HEK293 (cell line): ENCODE measurements around the gene RRP7A.
A peak's percentile ranks its signal among the peaks of the same experiment; 100 is the strongest.
"Not testable (repeated sequence)": the region's sequence is repeated elsewhere in the genome, so short reads cannot be mapped to it uniquely, and the experiment has no call there.

Experiments
- CTCF ChIA-PET: fragments of 350-600 bp; formaldehyde crosslinking; extraction: SDS; loops from one replicate; lab custom pipeline; 2021; ENCODE audit warnings: antibody characterized with exemption; lab: Yijun Ruan, JAX
- POLR2A ChIA-PET: fragments of 300-600 bp; formaldehyde crosslinking; extraction: SDS; loops from one replicate; lab custom pipeline; 2020; ENCODE audit warnings: antibody characterized with exemption, inconsistent platforms; lab: Yijun Ruan, JAX
- H3K27ac ChIP-seq: fragments of 200-500 bp; sonication (Bioruptor generic); 2 replicates; pipeline ENCODE4 v1.5.1; 2014; ENCODE audit warnings: low read depth, low read length, control low read depth, inconsistent platforms; ENCODE audit errors: extremely low read depth
- H3K36me3 ChIP-seq, 2 experiments: fragments of 200-500 bp in 1 of 2; sonication (Bioruptor generic) in 1 of 2; 1 replicate in 1 of 2; 2 replicates in 1 of 2; pipeline ENCODE4 v1.5.1; 2014 to 2017; ENCODE audit warnings: inconsistent platforms in 2 of 2, low read length in 2 of 2; ENCODE audit not compliant: control insufficient read depth in 2 of 2, insufficient read depth in 1 of 2
- H3K4me1 ChIP-seq: fragments of 200-500 bp; sonication (Bioruptor generic); 2 replicates; pipeline ENCODE4 v1.5.1; 2014; ENCODE audit warnings: mild to moderate bottlenecking, low read length, inconsistent platforms; ENCODE audit not compliant: control insufficient read depth, insufficient read depth
- H3K4me3 ChIP-seq: 2 replicates; pipeline ENCODE4 v1.5.1; 2011; ENCODE audit warnings: low read depth, mild to moderate bottlenecking, control low read depth, low read length, moderate library complexity
- H3K9me3 ChIP-seq: fragments of 200-500 bp; sonication (Bioruptor generic); 2 replicates; pipeline ENCODE4 v1.5.1; 2014; ENCODE audit warnings: low read depth, low read length, inconsistent platforms; ENCODE audit not compliant: control insufficient read depth, insufficient read depth
- EGR2 ChIP-seq: fragments of 450-650 bp; formaldehyde crosslinking; IDR thresholded peaks from 2 replicates; pipeline ENCODE4 v1.5.1; 2016; ENCODE audit warnings: low read depth, missing biosample characterization, missing genetic modification characterization
- GLI2 ChIP-seq: fragments of 450-650 bp; formaldehyde crosslinking; IDR thresholded peaks from 2 replicates; pipeline ENCODE4; 2017; ENCODE audit warnings: missing biosample characterization, missing genetic modification characterization, low read depth, borderline replicate concordance
- PBX3 ChIP-seq: sonication (generic); formaldehyde crosslinking; IDR thresholded peaks from 2 replicates; pipeline ENCODE4 v1.8.1; 2022; ENCODE audit warnings: mild to moderate bottlenecking, moderate library complexity, missing genetic modification reagents
- SP2 ChIP-seq: fragments of 450-650 bp; formaldehyde crosslinking; IDR thresholded peaks from 2 replicates; pipeline ENCODE4 v1.5.1; 2016; ENCODE audit warnings: missing biosample characterization, missing genetic modification characterization
- ZIC2 ChIP-seq: fragments of 450-650 bp; formaldehyde crosslinking; IDR thresholded peaks from 2 replicates; pipeline ENCODE4 v1.5.1; 2016; ENCODE audit warnings: missing biosample characterization, missing genetic modification characterization
- ZNF148 ChIP-seq: fragments of 450-650 bp; formaldehyde crosslinking; IDR thresholded peaks from 2 replicates; pipeline ENCODE4 v1.5.0; 2017; ENCODE audit warnings: missing biosample characterization, missing genetic modification characterization, borderline replicate concordance
- ZNF16 ChIP-seq: fragments of 450-650 bp; formaldehyde crosslinking; IDR thresholded peaks from 2 replicates; pipeline ENCODE4 v1.5.1; 2016; ENCODE audit warnings: low read depth, missing biosample characterization, missing genetic modification characterization
- ZNF174 ChIP-seq: fragments of 450-650 bp; formaldehyde crosslinking; IDR thresholded peaks from 2 replicates; pipeline ENCODE4 v1.5.0; 2017; ENCODE audit warnings: missing biosample characterization, mild to moderate bottlenecking, missing genetic modification characterization
- ZNF184 ChIP-seq: fragments of 450-650 bp; IDR thresholded peaks from 2 replicates; pipeline ENCODE4 v1.5.1; 2018; ENCODE audit warnings: missing biosample characterization, mild to moderate bottlenecking, missing genetic modification characterization
- ZNF211 ChIP-seq: fragments of 450-650 bp; formaldehyde crosslinking; IDR thresholded peaks from 2 replicates; pipeline ENCODE4 v1.5.1; 2016; ENCODE audit warnings: low read depth, missing biosample characterization, missing genetic modification characterization
- ZNF24 ChIP-seq: fragments of 450-650 bp; formaldehyde crosslinking; IDR thresholded peaks from 2 replicates; pipeline ENCODE4 v1.5.1; 2016; ENCODE audit warnings: missing biosample characterization, missing genetic modification characterization
- ZNF354C ChIP-seq: fragments of 450-650 bp; formaldehyde crosslinking; IDR thresholded peaks from 2 replicates; pipeline ENCODE4 v1.5.1; 2016; ENCODE audit warnings: missing biosample characterization, missing genetic modification characterization, low read depth, borderline replicate concordance
- ZNF426 ChIP-seq: fragments of 450-650 bp; formaldehyde crosslinking; IDR thresholded peaks from 2 replicates; pipeline ENCODE4 v1.5.1; 2017; ENCODE audit warnings: missing biosample characterization, missing genetic modification characterization, mild to moderate bottlenecking, inconsistent platforms, moderate library complexity
- ZNF654 ChIP-seq: fragments of 450-650 bp; formaldehyde crosslinking; IDR thresholded peaks from 2 replicates; pipeline ENCODE4 v1.5.1; 2016; ENCODE audit warnings: low read depth, missing biosample characterization, missing genetic modification characterization
- ZNF707 ChIP-seq: fragments of 450-650 bp; formaldehyde crosslinking; IDR thresholded peaks from 2 replicates; pipeline ENCODE4 v1.5.1; 2016; ENCODE audit warnings: missing biosample characterization, missing genetic modification characterization
- ZNF830 ChIP-seq: fragments of 450-650 bp; IDR thresholded peaks from 2 replicates; pipeline ENCODE4 v1.5.0; 2018; ENCODE audit warnings: missing biosample characterization, missing genetic modification characterization, low read depth, mild to moderate bottlenecking, moderate library complexity

The RRP7A gene

GRCh38 chr22:42499773-42500160 is 19.8 kb downstream of the RRP7A start:
- H3K4me1 ChIP-seq, H3K36me3 ChIP-seq, H3K9me3 ChIP-seq, H3K4me3 ChIP-seq, H3K27ac ChIP-seq, CTCF ChIA-PET: not testable (repeated sequence)
- TF ChIP-seq SP2 (tag by site-specific recombination), result 0 out of 2 replicates have a peak, but pooled peaks have one; percentile 12
- POLR2A ChIA-PET, result interaction anchor here (0.7 kb wide), 1 partner anchor 11 kb away, joined by 3 read pairs; no protein-coding TSS in a partner anchor

GRCh38 chr22:42495533-42496141 is 24.0 kb downstream of the RRP7A start:
- peak; percentile 57; the same call in 1 of the 2 replicates for TF ChIP-seq EGR2 (tag by site-specific recombination)
- H3K9me3 ChIP-seq, H3K27ac ChIP-seq, POLR2A ChIA-PET, H3K36me3 ChIP-seq, H3K4me3 ChIP-seq, H3K4me1 ChIP-seq: not testable (repeated sequence)
- CTCF ChIA-PET, result interaction anchor here (0.6 to 1.2 kb wide), 3 partner anchors 13 to 1511 kb away, joined by 3 read pairs; no protein-coding TSS in a partner anchor

- no peaks in the 10 kb centered on the region for H3K36me3 ChIP-seq
- TF ChIP-seq ZNF707 (tag by site-specific recombination) (no peak), ZNF174 (tag by site-specific recombination) (no peak), GLI2 (no peak), ZIC2 (tag by site-specific recombination) (peak; percentile 43)
- TF ChIP-seq, all 188 proteins: peak for 1
- CTCF ChIA-PET, result interaction anchor here (0.7 kb wide), 2 partner anchors 46 to 409 kb away, joined by 3 to 4 read pairs; no protein-coding TSS in a partner anchor
- Histone ChIP-seq H3K4me3 (no peak overlapping the region), H3K9me3 (no peaks in the 10 kb centered on the region), H3K4me1 (no peaks in the 10 kb centered on the region), H3K27ac (no peak overlapping the region)
- POLR2A ChIA-PET, result no interaction called here
Measured at GRCh38 chr22:42493393-42493792, 26.2 kb downstream of the RRP7A start.

GRCh38 chr22:42492323-42492690 is 27.3 kb downstream of the RRP7A start:
- H3K4me3 ChIP-seq, result no peak overlapping the region
- no peak for TF ChIP-seq ZNF24 (tag by site-specific recombination)
- no peak for TF ChIP-seq ZNF654 (tag by site-specific recombination)
- TF ChIP-seq ZNF174 (tag by site-specific recombination), result no peak
- TF ChIP-seq ZNF426 (tag by site-specific recombination), result no peak
- no peak for TF ChIP-seq ZNF830 (tag by site-specific recombination)
- no peak for TF ChIP-seq ZNF354C (tag by site-specific recombination)
- no peak for TF ChIP-seq ZNF16 (tag by site-specific recombination)
- no peak for TF ChIP-seq PBX3 (CRISPR knock-in tag)
- TF ChIP-seq ZNF184 (tag by site-specific recombination), result no peak
- no peak for TF ChIP-seq ZNF148
- TF ChIP-seq ZNF211, result no peak
- CTCF ChIA-PET, result no interaction called here
- POLR2A ChIA-PET, result no interaction called here
- no peaks in the 10 kb centered on the region for H3K9me3 ChIP-seq
- H3K27ac ChIP-seq, result no peak overlapping the region
- H3K36me3 ChIP-seq, result no peaks in the 10 kb centered on the region
- no peaks in the 10 kb centered on the region for H3K4me1 ChIP-seq
